NB4 (cell line): ENCODE data around the gene TTC39B.

Experiments used
- POLR2A ChIP-seq: IDR thresholded peaks from 2 replicates; pipeline ENCODE4 v1.6.1; 2011; ENCODE audit warnings: mild to moderate bottlenecking; ENCODE audit not compliant: insufficient read length; ENCODE audit errors: extremely low read depth
- TF ChIP-seq, protein P1 (sequence below): IDR thresholded peaks from one replicate; pipeline ENCODE4 v1.5.1; 2012; ENCODE audit warnings: low read depth, low read length
- TF ChIP-seq, protein P2 (sequence below): IDR thresholded peaks from 2 replicates; pipeline ENCODE4 v1.6.1; 2011; ENCODE audit warnings: low read depth, low read length

DNA sequence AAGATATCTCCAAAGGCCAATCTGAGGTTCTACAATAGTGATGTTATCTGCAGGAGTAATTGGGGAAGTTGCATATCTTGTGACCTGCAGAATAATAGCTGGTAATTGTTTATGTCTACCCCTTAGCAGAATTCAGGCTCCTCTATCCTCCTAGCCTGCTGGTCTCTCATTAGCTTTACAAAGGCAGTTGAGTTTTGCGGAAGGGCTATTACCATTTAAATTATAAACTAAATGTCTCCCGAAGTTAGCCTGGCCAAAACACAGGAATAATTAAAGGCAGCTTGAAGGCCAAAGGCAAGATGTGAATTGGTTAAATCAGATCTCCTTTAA, 168.7 kb downstream of the TTC39B start:
- TF ChIP-seq, protein P1, sequence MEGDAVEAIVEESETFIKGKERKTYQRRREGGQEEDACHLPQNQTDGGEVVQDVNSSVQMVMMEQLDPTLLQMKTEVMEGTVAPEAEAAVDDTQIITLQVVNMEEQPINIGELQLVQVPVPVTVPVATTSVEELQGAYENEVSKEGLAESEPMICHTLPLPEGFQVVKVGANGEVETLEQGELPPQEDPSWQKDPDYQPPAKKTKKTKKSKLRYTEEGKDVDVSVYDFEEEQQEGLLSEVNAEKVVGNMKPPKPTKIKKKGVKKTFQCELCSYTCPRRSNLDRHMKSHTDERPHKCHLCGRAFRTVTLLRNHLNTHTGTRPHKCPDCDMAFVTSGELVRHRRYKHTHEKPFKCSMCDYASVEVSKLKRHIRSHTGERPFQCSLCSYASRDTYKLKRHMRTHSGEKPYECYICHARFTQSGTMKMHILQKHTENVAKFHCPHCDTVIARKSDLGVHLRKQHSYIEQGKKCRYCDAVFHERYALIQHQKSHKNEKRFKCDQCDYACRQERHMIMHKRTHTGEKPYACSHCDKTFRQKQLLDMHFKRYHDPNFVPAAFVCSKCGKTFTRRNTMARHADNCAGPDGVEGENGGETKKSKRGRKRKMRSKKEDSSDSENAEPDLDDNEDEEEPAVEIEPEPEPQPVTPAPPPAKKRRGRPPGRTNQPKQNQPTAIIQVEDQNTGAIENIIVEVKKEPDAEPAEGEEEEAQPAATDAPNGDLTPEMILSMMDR = no peak
- TF ChIP-seq POLR2A = no peak
- TF ChIP-seq, protein P2, sequence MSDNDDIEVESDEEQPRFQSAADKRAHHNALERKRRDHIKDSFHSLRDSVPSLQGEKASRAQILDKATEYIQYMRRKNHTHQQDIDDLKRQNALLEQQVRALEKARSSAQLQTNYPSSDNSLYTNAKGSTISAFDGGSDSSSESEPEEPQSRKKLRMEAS = no peak
